IMR-90 (cell line): Measurements from ENCODE around the gene VASN. TPM values are rescaled to one million over a fixed set of nuclear protein-coding genes. Genes with fewer than 3 reads are reported as not detected.

ENCODE experiments used
- ATAC-seq: fragments of 200-7000 bp; cut with Tn5 transposase; 2 replicates; pipeline ENCODE4 v1.9.1; 2020; ENCODE audit warnings: low read depth, mild to moderate bottlenecking, moderate library complexity
- BruUV-seq: library from RNA; stranded (reverse); fragments of 400-500 nt; replicated peaks from 2 replicates; lab custom pipeline; 2021; lab: Mats Ljungman, UMichigan
- CTCF ChIA-PET: fragments of 300-600 bp; formaldehyde crosslinking; extraction: SDS; loops from one replicate; lab custom pipeline; 2021; ENCODE audit warnings: antibody characterized with exemption; lab: Yijun Ruan, JAX
- POLR2A ChIA-PET: fragments of 300-600 bp; sonication (Branson Sonifier 250); formaldehyde crosslinking; loops from one replicate; lab custom pipeline; 2022; ENCODE audit warnings: antibody characterized with exemption; ENCODE audit not compliant: unreplicated experiment; lab: Charles Lee
- DNase-seq: peaks from one replicate; pipeline ENCODE4 v3.0.0; 2013
- H2AFZ ChIP-seq: replicated peaks from 2 replicates; pipeline ENCODE3; 2013; ENCODE audit warnings: low read length, mild to moderate bottlenecking; ENCODE audit not compliant: poor library complexity
- H2AK5ac ChIP-seq: 2 replicates; pipeline ENCODE4 v1.6.1; 2013; ENCODE audit warnings: low read depth, low read length, inconsistent platforms
- H2AK9ac ChIP-seq: replicated peaks from 2 replicates; pipeline ENCODE3; 2013; ENCODE audit warnings: mild to moderate bottlenecking, low read depth, low read length, moderate library complexity; ENCODE audit not compliant: poor library complexity
- H2BK120ac ChIP-seq: 2 replicates; pipeline ENCODE4 v1.6.1; 2013; ENCODE audit warnings: low read depth, low read length, inconsistent platforms
- H2BK15ac ChIP-seq: 3 replicates; pipeline ENCODE4 v1.6.1; 2013; ENCODE audit warnings: low read depth, low read length, inconsistent platforms
- H2BK20ac ChIP-seq: 2 replicates; pipeline ENCODE4 v1.6.1; 2013; ENCODE audit warnings: low read depth, mild to moderate bottlenecking, inconsistent platforms, low read length, moderate library complexity
- H2BK5ac ChIP-seq: 2 replicates; pipeline ENCODE4 v1.6.1; 2013; ENCODE audit warnings: mild to moderate bottlenecking, low read depth, low read length, inconsistent platforms; ENCODE audit not compliant: poor library complexity, severe bottlenecking
- H3K14ac ChIP-seq: replicated peaks from 2 replicates; pipeline ENCODE4 v1.6.1; 2013; ENCODE audit warnings: low read depth, low read length, inconsistent platforms
- H3K18ac ChIP-seq: 2 replicates; pipeline ENCODE4 v1.6.1; 2013; ENCODE audit warnings: low read depth, low read length, control low read depth
- H3K23ac ChIP-seq: 2 replicates; pipeline ENCODE4 v1.6.1; 2013; ENCODE audit warnings: low read depth, low read length, inconsistent platforms
- H3K27ac ChIP-seq: 2 replicates; pipeline ENCODE4 v1.5.1; 2013; ENCODE audit warnings: mild to moderate bottlenecking, control low read depth, low read length; ENCODE audit not compliant: insufficient read depth
- H3K27me3 ChIP-seq: 2 replicates; pipeline ENCODE4 v1.6.1; 2013; ENCODE audit warnings: low read length; ENCODE audit not compliant: control insufficient read depth, insufficient read depth
- H3K36me3 ChIP-seq: 2 replicates; pipeline ENCODE4 v1.6.1; 2013; ENCODE audit warnings: low read length, mixed read lengths; ENCODE audit not compliant: control insufficient read depth, insufficient read depth
- H3K4ac ChIP-seq: 2 replicates; pipeline ENCODE4 v1.6.1; 2013; ENCODE audit warnings: low read depth, low read length, inconsistent platforms
- H3K4me1 ChIP-seq: 2 replicates; pipeline ENCODE4 v1.6.1; 2013; ENCODE audit warnings: low read length, mixed read lengths; ENCODE audit not compliant: control insufficient read depth, insufficient read depth
- H3K4me2 ChIP-seq: 2 replicates; pipeline ENCODE4 v1.6.1; 2013; ENCODE audit warnings: low read depth, mild to moderate bottlenecking, control low read depth, low read length, moderate library complexity
- H3K4me3 ChIP-seq: 2 replicates; pipeline ENCODE4 v1.5.1; 2013; ENCODE audit warnings: low read depth, mild to moderate bottlenecking, control low read depth, low read length, moderate library complexity; ENCODE audit not compliant: insufficient read depth
- H3K56ac ChIP-seq: 2 replicates; pipeline ENCODE4 v1.6.1; 2013; ENCODE audit warnings: low read length, inconsistent platforms; ENCODE audit not compliant: insufficient read depth; ENCODE audit errors: extremely low read depth
- H3K79me1 ChIP-seq, 2 experiments: 2 replicates each; pipeline ENCODE4 v1.6.1; 2013; ENCODE audit warnings: low read length in 2 of 2, inconsistent platforms in 1 of 2, low read depth in 1 of 2
- H3K9ac ChIP-seq: 2 replicates; pipeline ENCODE4 v1.6.1; 2013; ENCODE audit warnings: low read depth, low read length, control low read depth
- H3K9me1 ChIP-seq: 2 replicates; pipeline ENCODE4 v1.6.1; 2013; ENCODE audit warnings: low read length, inconsistent platforms; ENCODE audit not compliant: insufficient read depth
- H3K9me3 ChIP-seq: 2 replicates; pipeline ENCODE4 v1.6.1; 2013; ENCODE audit warnings: low read length; ENCODE audit not compliant: control insufficient read depth, insufficient read depth
- H4K20me1 ChIP-seq: 2 replicates; pipeline ENCODE4 v1.6.1; 2013; ENCODE audit warnings: low read length, inconsistent platforms; ENCODE audit not compliant: insufficient read depth
- H4K5ac ChIP-seq: 2 replicates; pipeline ENCODE4 v1.6.1; 2013; ENCODE audit warnings: mild to moderate bottlenecking, low read depth, low read length, control low read depth
- H4K8ac ChIP-seq, 2 experiments: 2 replicates each; pipeline ENCODE4 v1.6.1; 2013; ENCODE audit warnings: low read depth in 2 of 2, low read length in 2 of 2, control low read depth in 1 of 2, inconsistent platforms in 1 of 2
- H4K91ac ChIP-seq: 2 replicates; pipeline ENCODE4 v1.6.1; 2013; ENCODE audit warnings: low read depth, low read length, inconsistent platforms; ENCODE audit not compliant: insufficient read depth
- BHLHE40 ChIP-seq: fragments of 150-350 bp; IDR thresholded peaks from 2 replicates; pipeline ENCODE4 v1.6.1; 2016; ENCODE audit warnings: mild to moderate bottlenecking, low read depth, low read length
- CEBPB ChIP-seq: IDR thresholded peaks from 2 replicates; pipeline ENCODE4 v1.6.1; 2012; ENCODE audit warnings: low read depth, low read length, improper control_type of control experiment
- CHD1 ChIP-seq: IDR thresholded peaks from 2 replicates; pipeline ENCODE4 v1.6.1; 2012; ENCODE audit warnings: low read depth, low read length, improper control_type of control experiment
- CTCF ChIP-seq: conservative IDR thresholded peaks from 2 replicates; pipeline ENCODE4 v1.5.1; 2012; ENCODE audit warnings: mild to moderate bottlenecking, low read depth, low read length, improper control_type of control experiment
- ELK1 ChIP-seq: fragments of 150-350 bp; IDR thresholded peaks from 2 replicates; pipeline ENCODE4 v1.6.1; 2016; ENCODE audit warnings: low read depth, mild to moderate bottlenecking, low read length, moderate library complexity, borderline replicate concordance
- FOS ChIP-seq: fragments of 150-350 bp; IDR thresholded peaks from 2 replicates; pipeline ENCODE4 v1.6.1; 2016; ENCODE audit warnings: low read depth, low read length
- MAFK ChIP-seq: IDR thresholded peaks from 2 replicates; pipeline ENCODE4 v1.6.1; 2012; ENCODE audit warnings: low read depth, low read length, improper control_type of control experiment
- MAZ ChIP-seq: IDR thresholded peaks from 2 replicates; pipeline ENCODE4 v1.6.1; 2012; ENCODE audit warnings: low read depth, mild to moderate bottlenecking, low read length, improper control_type of control experiment, moderate library complexity, borderline replicate concordance
- MXI1 ChIP-seq: IDR thresholded peaks from 2 replicates; pipeline ENCODE4 v1.6.1; 2012; ENCODE audit warnings: low read depth, mild to moderate bottlenecking, low read length, moderate library complexity, borderline replicate concordance
- NFE2L2 ChIP-seq: fragments of 150-350 bp; IDR thresholded peaks from 2 replicates; pipeline ENCODE4 v1.6.1; 2016; ENCODE audit warnings: low read depth, mild to moderate bottlenecking, low read length
- POLR2A ChIP-seq: IDR thresholded peaks from 2 replicates; pipeline ENCODE4 v1.6.1; 2012; ENCODE audit warnings: mild to moderate bottlenecking, low read depth, low read length
- RAD21 ChIP-seq: IDR thresholded peaks from 2 replicates; pipeline ENCODE4 v1.6.1; 2012; ENCODE audit warnings: low read length, improper control_type of control experiment
- RCOR1 ChIP-seq: IDR thresholded peaks from 2 replicates; pipeline ENCODE4 v1.6.1; 2012; ENCODE audit warnings: mild to moderate bottlenecking, low read length, improper control_type of control experiment; ENCODE audit not compliant: insufficient replicate concordance
- SMC3 ChIP-seq: fragments of 150-350 bp; IDR thresholded peaks from 2 replicates; pipeline ENCODE4 v1.6.1; 2016; ENCODE audit warnings: low read depth, mild to moderate bottlenecking, antibody characterized with exemption, low read length, moderate library complexity
- USF2 ChIP-seq: fragments of 150-350 bp; IDR thresholded peaks from 2 replicates; pipeline ENCODE4 v1.6.1; 2017; ENCODE audit warnings: mild to moderate bottlenecking, antibody characterized with exemption, low read length, low read depth
- WGBS, 2 experiments: methylation state at CpG; one replicate each; pipeline versions ENCODE4 v1.1.5 to v1.1.7; 2013; ENCODE audit warnings: missing lambda C conversion rate in 2 of 2; ENCODE audit not compliant: insufficient read length in 1 of 2; ENCODE audit errors: extremely low coverage in 2 of 2; 5-methylcytosine and 5-hydroxymethylcytosine counted together
- dilution Hi-C: fragments of 300-500 bp; cut with HindIII; formaldehyde crosslinking; loops from one replicate; pipeline ENCODE4 v1.14.3; 2018; ENCODE audit warnings: low sequenced_read_pairs; ENCODE audit not compliant: unreplicated experiment
- in situ Hi-C: fragments of 300-500 bp; cut with MboI; formaldehyde crosslinking; loops from 3 replicates; pipeline ENCODE4 v1.14.3; 2019; ENCODE audit warnings: low sequenced_read_pairs, inconsistent platforms, mixed read lengths
- intact Hi-C: fragments of 100-400 bp; cut with micrococcal nuclease; formaldehyde crosslinking; loops from 2 replicates; pipeline ENCODE4 v1.10.0; 2022
- polyA plus RNA-seq, 3 experiments: library from polyadenylated mRNA; depleted of rRNA; stranded (reverse); fragments of >200 nt; gene quantifications; 2 replicates each; pipeline ENCODE4 v1.2.3, GENCODE V29; 2012; ENCODE audit warnings: low replicate concordance in 1 of 3
- total RNA-seq: library from RNA; depleted of rRNA; stranded (reverse); fragments of >200 nt; gene quantifications from 2 replicates; pipeline ENCODE4 v1.2.3, GENCODE V29; 2012

VASN gene
- total and polyA plus RNA-seq, 2 of the 4 experiments (the other 2 are of a cell fraction), result 9.3 to 87.2 TPM

GRCh38 chr16:4395055-4395726 lies 23.5 kb downstream of the VASN start:
- Histone ChIP-seq H3K23ac (no peak overlapping the region), H3K4me3 (no peak overlapping the region), H4K91ac (no peak overlapping the region; the same call in 1 of the 2 replicates), H3K4ac (no peak overlapping the region), H3K4me1 (peaks cover 20% of the 10 kb centered on the region), H3K79me1 (peaks cover 0 to 24% of the 10 kb centered on the region in 2 experiments; a peak in 2 of 4 replicates), H4K20me1 (no peaks in the 10 kb centered on the region), H3K9me1 (peaks cover 4% of the 10 kb centered on the region; the same call in 1 of the 2 replicates), H3K56ac (no peak overlapping the region), H3K27me3 (no peaks in the 10 kb centered on the region), H3K18ac (no peak overlapping the region), H2AK9ac (no peak overlapping the region), H4K5ac (no peak overlapping the region), H2BK20ac (no peak overlapping the region), H3K14ac (no peak overlapping the region), H2AK5ac (no peak overlapping the region), H3K9ac (no peak overlapping the region), H3K27ac (no peak overlapping the region), H2AFZ (no peak overlapping the region), H4K8ac (no peak overlapping the region), H2BK15ac (no peak overlapping the region; the same call in 2 of the 3 replicates), H3K36me3 (peaks cover 9% of the 10 kb centered on the region), H2BK5ac (peak overlapping the region; percentile 24), H3K9me3 (no peaks in the 10 kb centered on the region), H2BK120ac (no peak overlapping the region), H3K4me2 (no peak overlapping the region)
- in situ Hi-C loops (loop anchor here (5.0 kb wide), 1 partner anchor 33 kb away; no protein-coding TSS in a partner anchor), intact Hi-C loops (loop anchor here (2.0 kb wide), 1 partner anchor 44 kb away; the partner anchor contains the start of gene PAM16), dilution Hi-C loops (no loop called here)
- no CpG with 5 or more reads among the region's 9 CpGs for WGBS, 2 experiments
- no peak for DNase-seq
- no TSS peak for BruUV-seq
- ChIA-PET CTCF (no interaction called here), POLR2A (no interaction called here)
- no peak for ATAC-seq
- no peak for TF ChIP-seq RCOR1
- no peak for TF ChIP-seq CHD1
- TF ChIP-seq NFE2L2, result no peak
- TF ChIP-seq CTCF, result no peak
- no peak for TF ChIP-seq CEBPB
- no peak for TF ChIP-seq BHLHE40
- no peak for TF ChIP-seq MAFK
- no peak for TF ChIP-seq MAZ
- no peak for TF ChIP-seq ELK1
- TF ChIP-seq FOS, result no peak
- TF ChIP-seq RAD21, result no peak
- no peak for TF ChIP-seq USF2
- TF ChIP-seq SMC3, result no peak
- no peak for TF ChIP-seq POLR2A
- no peak for TF ChIP-seq MXI1
